CD8-positive, alpha-beta memory T cell (primary cell): ENCODE data around the gene DYNLT4. TPM values are rescaled to one million over a fixed set of nuclear protein-coding genes. Genes with fewer than 3 reads are reported as not detected.
A peak's percentile ranks its signal among the peaks of the same experiment; 100 is the strongest.
"Not testable (repeated sequence)": the region's sequence is repeated elsewhere in the genome, so short reads cannot be mapped to it uniquely, and the experiment has no call there.

Experiments used
- CTCF ChIA-PET: fragments of 350-600 bp; sonication (Branson Sonifier 250); formaldehyde crosslinking; loops from one replicate; lab custom pipeline; 2021; ENCODE audit warnings: antibody characterized with exemption; lab: Charles Lee
- POLR2A ChIA-PET: fragments of 350-600 bp; sonication (Branson Sonifier 250); formaldehyde crosslinking; loops from one replicate; lab custom pipeline; 2021; ENCODE audit warnings: antibody characterized with exemption; lab: Charles Lee
- DNase-seq, 5 donors: peaks; one replicate each; pipeline versions ENCODE4 v3.0.0 to v3.0.0-alpha.2; 2020 to 2022; ENCODE audit warnings: mixed read lengths in 1 of 5
- H3K27ac ChIP-seq: one replicate; pipeline ENCODE4 v1.7.0; 2013; ENCODE audit warnings: low read depth, mild to moderate bottlenecking, low read length, moderate library complexity
- H3K27me3 ChIP-seq: 2 replicates; pipeline ENCODE4 v1.7.0; 2013; ENCODE audit warnings: low read length, mild to moderate bottlenecking; ENCODE audit not compliant: insufficient read depth, poor library complexity, severe bottlenecking
- H3K36me3 ChIP-seq: 2 replicates; pipeline ENCODE4 v1.7.0; 2013; ENCODE audit warnings: mild to moderate bottlenecking, low read length, moderate library complexity; ENCODE audit not compliant: insufficient read depth
- H3K4me1 ChIP-seq: 2 replicates; pipeline ENCODE4 v1.7.0; 2013; ENCODE audit warnings: mild to moderate bottlenecking, low read length, moderate library complexity; ENCODE audit not compliant: insufficient read depth
- H3K4me3 ChIP-seq: 2 replicates; pipeline ENCODE4 v1.7.0; 2013; ENCODE audit warnings: mild to moderate bottlenecking, low read length
- H3K9me3 ChIP-seq: 2 replicates; pipeline ENCODE4 v1.7.0; 2013; ENCODE audit warnings: mild to moderate bottlenecking, low read length
- H3K27ac Mint-ChIP-seq, 8 donors: one replicate each; pipeline ENCODE4 v1.8.0; 2020 to 2021; ENCODE audit warnings: mixed read lengths in 8 of 8, mild to moderate bottlenecking in 6 of 8, inconsistent platforms in 3 of 8, moderate library complexity in 3 of 8
- H3K27me3 Mint-ChIP-seq, 2 donors: one replicate each; pipeline ENCODE4 v1.8.0; 2020 to 2021; ENCODE audit warnings: mixed read lengths in 2 of 2, mild to moderate bottlenecking in 1 of 2, moderate library complexity in 1 of 2
- H3K36me3 Mint-ChIP-seq, 3 donors: one replicate each; pipeline ENCODE4 v1.8.0; 2020 to 2021; ENCODE audit warnings: mixed read lengths in 3 of 3, inconsistent platforms in 1 of 3, mild to moderate bottlenecking in 1 of 3
- H3K4me1 Mint-ChIP-seq, 3 donors: one replicate each; pipeline ENCODE4 v1.8.0; 2020 to 2021; ENCODE audit warnings: mixed read lengths in 3 of 3, inconsistent platforms in 1 of 3, mild to moderate bottlenecking in 1 of 3
- H3K4me3 Mint-ChIP-seq, 7 donors: one replicate each; pipeline ENCODE4 v1.8.0; 2020 to 2021; ENCODE audit warnings: mixed read lengths in 7 of 7, mild to moderate bottlenecking in 6 of 7, moderate library complexity in 4 of 7, inconsistent platforms in 2 of 7
- H3K9me3 Mint-ChIP-seq, 5 donors: one replicate each; pipeline ENCODE4 v1.8.0; 2020 to 2022; ENCODE audit warnings: mixed read lengths in 5 of 5, mild to moderate bottlenecking in 3 of 5, moderate library complexity in 2 of 5, inconsistent platforms in 1 of 5
- polyA plus RNA-seq: library from polyadenylated mRNA; unstranded; fragments of 300-500 nt; fragmentation: Illumina TruSeq; gene quantifications from one replicate; pipeline ENCODE4 v1.2.3, GENCODE V29; 2021
- total RNA-seq, 2 experiments: library from RNA; stranded (reverse); gene quantifications; one replicate each; pipeline ENCODE4 v1.2.3, GENCODE V29; 2021

Gene DYNLT4
- total and polyA plus RNA-seq, 3 experiments from 2014 or later, result 0.28 to 0.31 TPM; not detected in 1

DNA sequence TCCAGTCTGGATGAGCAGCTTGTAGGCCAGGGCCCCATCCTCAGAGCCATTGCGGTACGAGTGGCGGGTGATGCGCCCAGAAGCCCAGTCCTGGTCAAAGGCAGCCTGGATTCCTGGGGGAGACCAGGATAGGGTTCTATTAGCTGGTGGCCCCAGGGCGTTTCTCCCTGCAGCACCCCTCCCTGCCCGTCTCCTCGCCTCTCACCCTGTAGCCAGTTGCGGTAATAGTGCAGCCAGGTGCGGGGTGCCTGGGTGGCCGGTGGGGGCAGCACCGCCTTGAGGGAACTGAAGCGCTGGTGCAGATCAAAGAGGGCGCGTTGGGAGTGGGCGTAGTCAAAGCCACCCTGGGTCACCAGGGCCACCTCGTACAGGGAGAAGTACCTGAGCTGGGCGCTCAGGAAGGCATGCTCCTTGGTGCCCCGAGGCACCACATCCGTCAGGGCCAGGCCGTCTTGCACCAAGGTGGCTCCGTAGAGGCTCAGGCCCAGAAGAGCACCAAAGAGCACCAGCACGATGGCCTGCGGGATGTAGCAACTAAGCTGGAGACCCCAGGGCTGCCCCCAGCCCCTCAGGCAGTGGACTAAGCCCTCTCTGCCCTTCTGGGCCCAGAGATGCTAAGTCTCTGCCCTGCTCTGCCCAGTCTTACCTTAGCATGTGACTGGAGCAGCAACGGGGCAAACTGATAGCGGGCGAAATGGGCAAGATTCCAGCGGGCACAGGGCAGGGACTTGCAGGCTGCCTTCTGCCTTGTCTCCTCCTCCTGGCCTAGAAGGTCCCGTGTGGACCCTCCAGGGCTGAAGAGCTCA is 20.2 kb upstream of the DYNLT4 start:
- Histone ChIP-seq H3K27ac (no peak overlapping the region), H3K27me3 (no peaks in the 10 kb centered on the region), H3K4me3 (no peak overlapping the region), H3K4me1 (no peaks in the 10 kb centered on the region), H3K9me3 (no peaks in the 10 kb centered on the region), H3K36me3 (no peaks in the 10 kb centered on the region)
- Mint-ChIP-seq H3K36me3 (no peaks in the 10 kb centered on the region), H3K4me1 (no peaks in the 10 kb centered on the region), H3K4me3 (no peak overlapping the region), H3K9me3 (no peaks in the 10 kb centered on the region), H3K27ac (peak overlapping the region in 1 of 8 donors; percentile 22), H3K27me3 (no peaks in the 10 kb centered on the region)
- CTCF ChIA-PET, result interaction anchor here (2.5 kb wide), 1 partner anchor 27 kb away, joined by 8 read pairs; the partner anchor contains the start of gene PLK3
- POLR2A ChIA-PET, result interaction anchor here (0.8 kb wide), 1 partner anchor 27 kb away, joined by 4 read pairs; the partner anchor contains the start of gene PLK3
- no peak for DNase-seq

- no peaks in the 10 kb centered on the region for H3K4me1 ChIP-seq
- H3K36me3 ChIP-seq, result no peaks in the 10 kb centered on the region
- H3K27me3 ChIP-seq, result no peaks in the 10 kb centered on the region
- H3K36me3 Mint-ChIP-seq, result no peaks in the 10 kb centered on the region
- H3K9me3 Mint-ChIP-seq, result no peaks in the 10 kb centered on the region
- H3K4me1 Mint-ChIP-seq, result peaks cover 0 to 2% (median 0%) of the 10 kb centered on the region in 3 donors
- no peaks in the 10 kb centered on the region for H3K27me3 Mint-ChIP-seq
- no peak overlapping the region for H3K4me3 ChIP-seq
- H3K27ac Mint-ChIP-seq, result peak overlapping the region in 1 of 8 donors; percentile 47
- ChIA-PET CTCF (interaction anchor here (0.9 to 2.5 kb wide), 2 partner anchors 26 to 32 kb away, joined by 3 to 8 read pairs; partner anchors contain the start of gene PLK3), POLR2A (interaction anchor here (0.8 kb wide), 1 partner anchor 27 kb away, joined by 4 read pairs; the partner anchor contains the start of gene PLK3)
- H3K4me3 Mint-ChIP-seq, result no peak overlapping the region
- H3K9me3 ChIP-seq, result no peaks in the 10 kb centered on the region
- DNase-seq, result no peak
- H3K27ac ChIP-seq, result no peak overlapping the region
Observed at GRCh38 chr1:44826375-44827196, 19.4 kb upstream of the DYNLT4 start.

DNA sequence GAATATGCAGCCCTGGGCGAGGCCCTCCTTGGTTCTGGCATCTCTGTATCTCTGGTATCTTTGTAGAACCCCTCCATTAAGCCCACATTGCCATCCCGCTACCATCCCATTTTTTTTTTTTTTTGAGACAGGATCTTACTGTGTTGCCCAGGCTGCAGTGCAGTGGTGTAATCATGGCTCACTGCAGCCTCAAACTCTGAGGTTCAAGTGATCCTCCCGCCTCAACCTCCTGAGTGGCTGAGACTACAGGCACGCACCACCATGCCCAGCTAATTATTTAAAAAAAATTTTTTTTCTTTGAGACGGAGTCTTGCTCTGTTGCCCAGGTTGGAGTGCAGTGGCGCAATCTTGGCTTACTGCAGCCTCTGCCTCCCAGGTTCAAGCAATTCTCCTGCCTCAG is 17.2 kb upstream of the DYNLT4 start:
- Mint-ChIP-seq H3K4me3 (peak overlapping the region in 1 of 7 donors; percentile 24), H3K27ac (peak overlapping the region in 1 of 8 donors; percentile 60), H3K4me1 (peaks cover 14 to 22% (median 20%) of the 10 kb centered on the region in 3 donors)
- H3K4me3 ChIP-seq, H3K36me3 Mint-ChIP-seq, POLR2A ChIA-PET, H3K27ac ChIP-seq, H3K27me3 Mint-ChIP-seq, CTCF ChIA-PET, H3K27me3 ChIP-seq, H3K36me3 ChIP-seq, DNase-seq, H3K4me1 ChIP-seq, H3K9me3 Mint-ChIP-seq, H3K9me3 ChIP-seq: not testable (repeated sequence)

DNA sequence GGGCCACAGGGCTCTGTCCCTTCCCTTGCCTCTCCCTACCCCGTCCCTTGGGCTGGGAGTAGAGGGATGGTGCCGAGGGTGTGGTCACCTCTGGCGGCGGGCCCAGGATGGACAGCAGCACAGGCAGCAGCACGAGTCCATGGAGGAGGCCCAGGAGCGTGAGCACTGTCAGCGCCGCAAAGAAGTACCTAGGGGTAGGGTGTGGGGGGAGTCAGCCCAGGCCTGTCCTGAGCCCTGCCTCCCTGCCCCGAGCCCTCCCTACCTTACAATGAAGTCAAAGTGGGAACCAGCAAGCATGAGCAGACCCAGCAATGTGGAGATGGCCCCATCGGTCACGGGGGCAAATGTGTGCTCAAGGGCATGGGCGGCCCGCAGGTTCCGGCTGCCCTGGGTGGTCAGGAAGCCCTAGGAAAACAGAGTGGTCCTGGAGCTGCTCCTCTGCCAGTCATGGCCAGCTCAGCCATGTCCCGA is 15.9 kb upstream of the DYNLT4 start:
- H3K36me3 Mint-ChIP-seq, result peaks cover 0 to 5% (median 0%) of the 10 kb centered on the region in 3 donors
- peaks cover 22 to 29% (median 28%) of the 10 kb centered on the region in 3 donors for H3K4me1 Mint-ChIP-seq
- H3K9me3 Mint-ChIP-seq, result no peaks in the 10 kb centered on the region
- H3K4me3 Mint-ChIP-seq, result peak overlapping the region in 1 of 7 donors; percentile 44
- H3K4me1 ChIP-seq, result peaks cover 14% of the 10 kb centered on the region
- CTCF ChIA-PET, result interaction anchor here (0.8 to 11.7 kb wide), 4 partner anchors 21 to 47 kb away, joined by 3 to 112 read pairs (median 4); partner anchors contain the start of gene PLK3
- no peak overlapping the region for H3K4me3 ChIP-seq
- H3K9me3 ChIP-seq, result no peaks in the 10 kb centered on the region
- H3K27me3 ChIP-seq, result no peaks in the 10 kb centered on the region
- H3K36me3 ChIP-seq, result no peaks in the 10 kb centered on the region
- POLR2A ChIA-PET, result interaction anchor here (1.0 to 7.5 kb wide), 4 partner anchors 9 to 92 kb away, joined by 3 to 122 read pairs (median 62); partner anchors contain the start of genes BTBD19, DYNLT4, PLK3 and RNU5D-1
- DNase-seq, result no peak
- no peaks in the 10 kb centered on the region for H3K27me3 Mint-ChIP-seq
- H3K27ac ChIP-seq, result no peak overlapping the region
- H3K27ac Mint-ChIP-seq, result no peak overlapping the region

GRCh38 chr1:44822131-44822701 is 15.1 kb upstream of the DYNLT4 start:
- no peak for DNase-seq
- no peaks in the 10 kb centered on the region for H3K36me3 ChIP-seq
- H3K36me3 Mint-ChIP-seq, result peaks cover 0 to 5% (median 0%) of the 10 kb centered on the region in 3 donors
- peaks cover 27 to 36% (median 34%) of the 10 kb centered on the region in 3 donors for H3K4me1 Mint-ChIP-seq
- no peaks in the 10 kb centered on the region for H3K9me3 Mint-ChIP-seq
- H3K27me3 ChIP-seq, result no peaks in the 10 kb centered on the region
- peaks cover 14% of the 10 kb centered on the region for H3K4me1 ChIP-seq
- H3K27ac ChIP-seq, result no peak overlapping the region
- H3K9me3 ChIP-seq, result no peaks in the 10 kb centered on the region
- CTCF ChIA-PET, result interaction anchor here (0.8 to 11.7 kb wide), 11 partner anchors 9 to 517 kb away, joined by 3 to 112 read pairs (median 3); partner anchors contain the start of genes BTBD19, HECTD3, PLK3 and RNU5D-1
- no peak overlapping the region for H3K4me3 ChIP-seq
- H3K27ac Mint-ChIP-seq, result peak overlapping the region in 2 of 8 donors; percentile 33 to 64
- H3K4me3 Mint-ChIP-seq, result no peak overlapping the region
- H3K27me3 Mint-ChIP-seq, result no peaks in the 10 kb centered on the region
- POLR2A ChIA-PET, result interaction anchor here (0.6 to 7.5 kb wide), 4 partner anchors 13 to 479 kb away, joined by 4 to 122 read pairs (median 63); partner anchors contain the start of genes BTBD19, DYNLT4, PLK3 and RNU5D-1

DNA sequence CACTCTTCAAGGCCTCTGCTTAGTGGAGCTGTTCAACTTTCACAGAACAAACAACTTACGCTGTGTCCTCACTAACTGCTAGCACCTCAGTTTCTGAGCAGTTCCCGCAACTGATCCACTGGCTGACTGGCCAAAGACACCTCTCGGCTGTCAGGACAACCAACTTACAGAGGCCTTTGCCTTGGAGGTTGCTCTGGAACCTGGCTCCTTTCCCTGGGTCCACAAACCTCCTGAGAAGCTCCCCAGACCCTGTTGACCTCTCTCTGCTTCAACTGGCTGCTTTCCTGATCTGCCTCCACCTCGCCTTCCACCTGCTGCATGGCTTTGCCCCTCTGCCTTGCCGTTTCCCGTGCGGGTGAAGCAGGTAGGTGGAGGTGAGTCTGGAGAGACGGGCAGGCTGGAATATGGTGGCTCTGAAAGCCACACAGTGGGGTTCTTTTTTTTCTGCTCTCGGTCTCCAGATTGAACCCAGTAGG is 14.1 kb upstream of the DYNLT4 start:
- H3K4me1 Mint-ChIP-seq, result peaks cover 27 to 37% (median 34%) of the 10 kb centered on the region in 3 donors
- Histone ChIP-seq H3K4me3 (no peak overlapping the region), H3K4me1 (peaks cover 14% of the 10 kb centered on the region), H3K9me3 (no peaks in the 10 kb centered on the region), H3K36me3 (no peaks in the 10 kb centered on the region), H3K27me3 (no peaks in the 10 kb centered on the region), H3K27ac (peak overlapping the region; percentile 99)
- H3K4me3 Mint-ChIP-seq, result peak overlapping the region; percentile 91 to 98 (median 95)
- no peaks in the 10 kb centered on the region for H3K27me3 Mint-ChIP-seq
- CTCF ChIA-PET, result interaction anchor here (0.8 to 11.7 kb wide), 12 partner anchors 12 to 518 kb away, joined by 3 to 112 read pairs (median 4); partner anchors contain the start of genes BTBD19, EIF2B3, HECTD3 and PLK3
- H3K9me3 Mint-ChIP-seq, result no peaks in the 10 kb centered on the region
- no peak for DNase-seq
- peak overlapping the region in 7 of 8 donors; percentile 25 to 100 (median 100) for H3K27ac Mint-ChIP-seq
- H3K36me3 Mint-ChIP-seq, result peaks cover 0 to 5% (median 0%) of the 10 kb centered on the region in 3 donors
- POLR2A ChIA-PET, result interaction anchor here (0.9 to 7.5 kb wide), 5 partner anchors 12 to 100 kb away, joined by 6 to 122 read pairs (median 7); partner anchors contain the start of genes BTBD19, DYNLT4, PLK3 and RNU5D-1
